A673 (cell line): ENCODE results near the gene CYTH1. TPM values are rescaled to one million over a fixed set of nuclear protein-coding genes. Genes with fewer than 3 reads are reported as not detected.

ENCODE experiments used
- BruUV-seq: library from RNA; stranded (reverse); fragments of 400-500 nt; replicated peaks from 2 replicates; lab custom pipeline; 2021; lab: Mats Ljungman, UMichigan
- CTCF ChIA-PET: fragments of 300-600 bp; sonication (Branson Sonifier 250); formaldehyde crosslinking; loops from one replicate; lab custom pipeline; 2022; ENCODE audit warnings: antibody characterized with exemption; lab: Charles Lee
- POLR2A ChIA-PET: fragments of 300-600 bp; sonication (Branson Sonifier 250); formaldehyde crosslinking; loops from one replicate; lab custom pipeline; 2022; ENCODE audit warnings: antibody characterized with exemption; ENCODE audit not compliant: low non-redundant PET; lab: Charles Lee
- DNase-seq: peaks from one replicate; pipeline ENCODE4 v3.0.0-alpha.2; 2015; ENCODE audit warnings: low spot score
- H3K27ac ChIP-seq: fragments of 200-600 bp; sonication (generic); 2 replicates; pipeline ENCODE4 v1.5.1; 2016; ENCODE audit warnings: mixed run types, low read depth, mild to moderate bottlenecking, mixed read lengths, antibody characterized with exemption, low read length; ENCODE audit not compliant: poor library complexity, severe bottlenecking
- H3K27me3 ChIP-seq: fragments of 200-600 bp; sonication (generic); replicated peaks from 2 replicates; pipeline ENCODE4 v1.6.1; 2017; ENCODE audit warnings: mixed run types, low read depth, mild to moderate bottlenecking, mixed read lengths, antibody characterized with exemption, low read length; ENCODE audit not compliant: insufficient read depth, poor library complexity
- H3K36me3 ChIP-seq: fragments of 200-600 bp; sonication (generic); 2 replicates; pipeline ENCODE4 v1.6.1; 2016; ENCODE audit warnings: mixed run types, mild to moderate bottlenecking, mixed read lengths, antibody characterized with exemption, low read length; ENCODE audit not compliant: insufficient read depth, poor library complexity, severe bottlenecking
- H3K4me1 ChIP-seq: fragments of 200-600 bp; sonication (generic); 2 replicates; pipeline ENCODE4 v1.6.1; 2017; ENCODE audit warnings: mixed run types, mild to moderate bottlenecking, mixed read lengths, antibody characterized with exemption, low read length; ENCODE audit not compliant: insufficient read depth, poor library complexity, severe bottlenecking
- H3K4me3 ChIP-seq: fragments of 200-600 bp; sonication (generic); 2 replicates; pipeline ENCODE4 v1.5.1; 2016; ENCODE audit warnings: low read depth, mixed run types, mild to moderate bottlenecking, mixed read lengths, low read length; ENCODE audit not compliant: poor library complexity, severe bottlenecking
- H3K9me3 ChIP-seq: fragments of 200-600 bp; sonication (generic); 2 replicates; pipeline ENCODE4 v1.6.1; 2016; ENCODE audit warnings: mixed run types, low read depth, mild to moderate bottlenecking, mixed read lengths, antibody characterized with exemption, low read length; ENCODE audit not compliant: poor library complexity, severe bottlenecking
- CTCF ChIP-seq: fragments of 300-800, 200-600 bp; sonication (generic); conservative IDR thresholded peaks from 2 replicates; pipeline ENCODE4 v1.5.1; 2017; ENCODE audit warnings: low read depth, mild to moderate bottlenecking, antibody characterized with exemption, low read length, moderate library complexity, mixed read lengths
- EZH2 ChIP-seq: fragments of 200-600 bp; sonication (generic); IDR thresholded peaks from 2 replicates; pipeline ENCODE4 v1.6.1; 2017; ENCODE audit warnings: borderline replicate concordance, low read depth, mild to moderate bottlenecking, mixed read lengths, antibody characterized with exemption, low read length; ENCODE audit not compliant: poor library complexity, severe bottlenecking
- intact Hi-C: fragments of 100-400 bp; cut with micrococcal nuclease; formaldehyde crosslinking; loops from one replicate; pipeline ENCODE4 v1.10.0; 2022; ENCODE audit not compliant: unreplicated experiment
- total RNA-seq: library from RNA; stranded (reverse); gene quantifications from 2 replicates; pipeline ENCODE4 v1.2.3, GENCODE V29; 2021

The CYTH1 gene
- total RNA-seq, 1 experiment from 2014 or later, result 17.9 TPM

- no TSS peak for BruUV-seq
- no peaks in the 10 kb centered on the region for H3K36me3 ChIP-seq
- ChIA-PET CTCF (no interaction called here), POLR2A (interaction anchor here (0.7 kb wide), 1 partner anchor 1028 kb away, joined by 10 read pairs; no protein-coding TSS in a partner anchor)
- H3K4me1 ChIP-seq, result no peaks in the 10 kb centered on the region
- no peak overlapping the region for H3K4me3 ChIP-seq
- no peak for DNase-seq
- H3K27ac ChIP-seq, result no peak overlapping the region
- TF ChIP-seq EZH2, result no peak
- TF ChIP-seq CTCF, result no peak
- H3K9me3 ChIP-seq, result no peaks in the 10 kb centered on the region
- intact Hi-C loops, result no loop called here
- no peaks in the 10 kb centered on the region for H3K27me3 ChIP-seq
These were observed 141.4 kb downstream of the CYTH1 start for GRCh38 chr17:78640700-78641099.

GRCh38 chr17:78637643-78638420 is 144.2 kb downstream of the CYTH1 start:
- CTCF ChIA-PET, result no interaction called here
- Histone ChIP-seq H3K27ac (no peak overlapping the region), H3K9me3 (no peaks in the 10 kb centered on the region), H3K4me1 (no peaks in the 10 kb centered on the region), H3K36me3 (no peaks in the 10 kb centered on the region), H3K4me3 (no peak overlapping the region), H3K27me3 (no peaks in the 10 kb centered on the region)
- TF ChIP-seq EZH2 (no peak), CTCF (no peak)
- no peak for DNase-seq
- POLR2A ChIA-PET, result no interaction called here
- BruUV-seq, result no TSS peak
- intact Hi-C loops, result no loop called here

DNA sequence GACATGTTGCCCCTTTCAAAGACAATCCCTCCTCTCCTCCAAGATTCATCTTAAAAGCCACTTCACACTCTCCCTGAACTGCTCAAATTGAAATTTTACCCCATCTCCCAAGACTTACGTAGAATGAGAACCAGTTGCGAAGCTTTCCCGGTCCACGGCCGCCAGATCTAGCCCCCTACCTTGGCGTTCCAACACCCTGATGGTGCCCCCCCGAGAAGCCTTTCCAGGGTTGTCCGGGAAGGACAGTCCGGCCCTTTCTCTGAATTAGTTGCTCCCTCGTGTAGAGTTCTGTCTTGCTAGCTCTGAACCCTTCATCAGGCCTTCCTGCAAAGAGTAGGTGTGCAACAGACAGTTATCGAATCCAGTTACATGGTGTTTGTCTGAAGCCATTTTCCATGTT is 144.9 kb downstream of the CYTH1 start:
- DNase-seq, result no peak
- Histone ChIP-seq H3K27ac (no peak overlapping the region), H3K9me3 (no peaks in the 10 kb centered on the region), H3K36me3 (no peaks in the 10 kb centered on the region), H3K27me3 (no peaks in the 10 kb centered on the region), H3K4me3 (no peak overlapping the region), H3K4me1 (no peaks in the 10 kb centered on the region)
- POLR2A ChIA-PET, result no interaction called here
- CTCF ChIA-PET, result no interaction called here
- no peak for TF ChIP-seq EZH2
- intact Hi-C loops, result no loop called here
- no TSS peak for BruUV-seq

DNA sequence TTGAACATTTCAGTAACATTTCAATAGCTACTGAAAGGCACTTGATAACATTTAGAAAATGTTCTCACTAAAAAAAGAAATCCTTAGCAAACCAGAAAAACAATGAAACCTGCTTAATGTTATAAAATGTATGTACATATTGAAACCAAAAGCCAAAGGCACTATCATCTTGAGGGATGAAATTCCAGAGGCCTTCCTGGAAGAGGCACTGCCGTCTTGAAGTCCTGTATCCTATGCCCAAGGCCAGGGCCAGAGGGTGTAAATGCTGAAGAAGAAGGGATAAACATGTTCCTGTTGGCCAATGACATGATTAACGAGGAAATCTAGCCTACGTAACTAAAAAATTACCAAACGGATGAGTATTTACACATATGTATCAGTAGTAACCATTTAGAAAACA is 147.9 kb downstream of the CYTH1 start:
- DNase-seq, result no peak
- intact Hi-C loops, result no loop called here
- Histone ChIP-seq H3K4me3 (no peak overlapping the region), H3K27me3 (no peaks in the 10 kb centered on the region), H3K36me3 (no peaks in the 10 kb centered on the region), H3K27ac (no peak overlapping the region), H3K9me3 (no peaks in the 10 kb centered on the region), H3K4me1 (no peaks in the 10 kb centered on the region)
- ChIA-PET CTCF (no interaction called here), POLR2A (no interaction called here)
- BruUV-seq, result no TSS peak
- TF ChIP-seq CTCF (no peak), EZH2 (no peak)
